Sigmoid colon (tissue), 4 donors: ENCODE results near the gene NLRP1.

Experiments used
- EP300 ChIP-seq, 4 donors: sonication (generic); formaldehyde crosslinking; IDR thresholded peaks; one replicate each; pipeline ENCODE4 v1.6.1; 2017; ENCODE audit warnings: antibody characterized with exemption in 4 of 4
- POLR2A ChIP-seq, 2 donors: fragments of 450-650 bp; IDR thresholded peaks; one replicate each; pipeline ENCODE4 v1.6.1; 2016; ENCODE audit warnings: antibody characterized with exemption in 2 of 2, mild to moderate bottlenecking in 2 of 2, moderate library complexity in 2 of 2
- POLR2AphosphoS5 ChIP-seq, 4 donors: sonication (generic); formaldehyde crosslinking; IDR thresholded peaks; one replicate each; pipeline ENCODE4 v1.6.1; 2017; ENCODE audit warnings: antibody characterized with exemption in 4 of 4
- TF ChIP-seq, protein P1 (sequence below), 4 experiments: fragments of 450-650 bp in 3 of 4; fragments of 200-600 bp in 1 of 4; IDR thresholded peaks; one replicate each; pipeline ENCODE4 v1.5.1; 2016 to 2019; ENCODE audit warnings: antibody characterized with exemption in 4 of 4, mild to moderate bottlenecking in 3 of 4, moderate library complexity in 2 of 4

DNA sequence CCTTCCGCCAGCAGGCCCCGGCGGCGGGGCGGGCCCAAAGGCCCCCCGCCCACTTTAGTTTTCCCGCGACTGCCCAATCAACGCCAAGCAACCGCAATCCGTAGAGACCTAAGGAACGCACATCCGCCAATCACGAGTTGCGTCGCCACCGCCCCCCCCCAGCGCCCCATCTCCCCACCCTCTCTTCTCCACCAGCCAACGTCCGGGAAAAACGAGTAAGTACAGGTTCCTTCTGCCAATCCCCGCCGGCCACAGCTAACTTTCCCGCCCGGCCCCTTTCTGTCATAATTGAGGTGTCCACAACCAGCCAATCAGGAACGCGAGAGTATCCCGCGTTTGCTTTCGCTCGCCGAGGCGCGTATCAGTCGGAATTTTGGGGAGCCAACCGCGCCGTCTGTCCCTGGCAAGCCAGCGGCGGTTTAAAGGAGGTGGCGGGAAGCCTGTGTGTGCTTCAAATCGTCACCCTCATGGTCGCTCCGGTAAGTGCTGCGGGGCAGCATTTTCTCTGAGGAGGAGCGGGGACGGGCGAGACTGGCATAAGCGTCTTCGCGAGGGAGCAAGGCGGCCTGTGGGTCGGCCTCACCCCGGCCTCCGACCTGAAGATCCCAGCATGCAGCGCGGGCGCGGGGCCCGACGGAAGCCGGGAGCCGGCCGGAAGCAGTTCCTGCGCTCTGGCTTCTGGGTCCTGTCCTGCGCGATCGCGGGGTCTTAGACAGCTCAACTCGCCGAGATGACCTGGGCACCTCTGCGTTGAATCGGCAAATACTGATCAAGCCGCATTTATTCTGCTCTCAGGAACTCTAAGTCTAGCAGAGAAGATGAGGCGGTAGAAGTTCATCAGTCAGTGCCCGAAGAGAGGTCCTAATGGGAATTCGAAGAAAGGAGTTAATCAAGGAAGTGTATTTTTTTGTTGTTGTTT lies 97.8 kb downstream of the NLRP1 start, which contains the start of gene MIS12:
- TF ChIP-seq, protein P1, sequence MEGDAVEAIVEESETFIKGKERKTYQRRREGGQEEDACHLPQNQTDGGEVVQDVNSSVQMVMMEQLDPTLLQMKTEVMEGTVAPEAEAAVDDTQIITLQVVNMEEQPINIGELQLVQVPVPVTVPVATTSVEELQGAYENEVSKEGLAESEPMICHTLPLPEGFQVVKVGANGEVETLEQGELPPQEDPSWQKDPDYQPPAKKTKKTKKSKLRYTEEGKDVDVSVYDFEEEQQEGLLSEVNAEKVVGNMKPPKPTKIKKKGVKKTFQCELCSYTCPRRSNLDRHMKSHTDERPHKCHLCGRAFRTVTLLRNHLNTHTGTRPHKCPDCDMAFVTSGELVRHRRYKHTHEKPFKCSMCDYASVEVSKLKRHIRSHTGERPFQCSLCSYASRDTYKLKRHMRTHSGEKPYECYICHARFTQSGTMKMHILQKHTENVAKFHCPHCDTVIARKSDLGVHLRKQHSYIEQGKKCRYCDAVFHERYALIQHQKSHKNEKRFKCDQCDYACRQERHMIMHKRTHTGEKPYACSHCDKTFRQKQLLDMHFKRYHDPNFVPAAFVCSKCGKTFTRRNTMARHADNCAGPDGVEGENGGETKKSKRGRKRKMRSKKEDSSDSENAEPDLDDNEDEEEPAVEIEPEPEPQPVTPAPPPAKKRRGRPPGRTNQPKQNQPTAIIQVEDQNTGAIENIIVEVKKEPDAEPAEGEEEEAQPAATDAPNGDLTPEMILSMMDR (IDR thresholded peaks at IDR 0.05): no peak
- TF ChIP-seq POLR2A (IDR thresholded peaks at IDR 0.05) (peak; percentile 46 to 69), POLR2AphosphoS5 (IDR thresholded peaks at IDR 0.05) (peak; percentile 81 to 89 (median 84)), EP300 (IDR thresholded peaks at IDR 0.05) (peak in 2 of 4 donors; percentile 6 to 37)
